Testis (tissue), 3 donors: ENCODE results near the gene PRKAG1. TPM values are rescaled to one million over a fixed set of nuclear protein-coding genes. Genes with fewer than 3 reads are reported as not detected.

Experiments used
- DNase-seq: peaks from one replicate; pipeline ENCODE4 v3.0.0-alpha.2; 2019
- H3K27ac ChIP-seq, 2 donors: fragments of 200-600 bp; sonication (generic); one replicate each; pipeline ENCODE4 v1.5.1; 2019
- H3K27me3 ChIP-seq: fragments of 200-600 bp; sonication (generic); one replicate; pipeline ENCODE4 v1.5.1; 2019
- H3K36me3 ChIP-seq: fragments of 200-600 bp; sonication (generic); one replicate; pipeline ENCODE4 v1.5.1; 2017; ENCODE audit warnings: low read depth; ENCODE audit errors: missing control alignments
- H3K4me1 ChIP-seq: fragments of 200-600 bp; sonication (generic); one replicate; pipeline ENCODE4 v1.5.1; 2019
- H3K4me3 ChIP-seq, 2 donors: fragments of 200-600 bp; sonication (generic); one replicate each; pipeline ENCODE4 v1.5.1; 2017 to 2019
- H3K9me3 ChIP-seq: fragments of 200-600 bp; sonication (generic); one replicate; pipeline ENCODE4 v1.5.1; 2017
- CTCF ChIP-seq, 3 experiments: fragments of 450-650 bp in 2 of 3; fragments of 200-600 bp in 1 of 3; sonication (generic) in 1 of 3; IDR thresholded peaks; one replicate each; pipeline ENCODE4 v1.5.1; 2016 to 2019; ENCODE audit warnings: antibody characterized with exemption in 3 of 3, mild to moderate bottlenecking in 2 of 3, moderate library complexity in 1 of 3
- POLR2A ChIP-seq: fragments of 450-650 bp; IDR thresholded peaks from one replicate; pipeline ENCODE4 v1.6.1; 2017; ENCODE audit warnings: antibody characterized with exemption, mild to moderate bottlenecking, moderate library complexity
- WGBS, 2 donors: methylation state at CpG; one replicate each; pipeline ENCODE4 v1.1.5; 2018; 5-methylcytosine and 5-hydroxymethylcytosine counted together
- intact Hi-C: fragments of 100-400 bp; cut with DNase I; formaldehyde crosslinking; loops from one replicate; pipeline ENCODE4 v1.15.1; 2023; ENCODE audit warnings: low total_unique reads
- polyA plus RNA-seq: library from polyadenylated mRNA; stranded (reverse); fragments of 350-450 nt; fragmentation: Illumina TruSeq; extraction: RNeasy Lipid Tissue Mini Kit (QIAGEN cat#74804); gene quantifications from one replicate; pipeline ENCODE4 v1.2.3, GENCODE V29; 2014; ENCODE audit warnings: low read depth, low replicate concordance; ENCODE audit not compliant: insufficient read depth
- total RNA-seq, 2 donors: library from RNA; depleted of rRNA; stranded (reverse); fragments of >200 nt; gene quantifications; one replicate each; pipeline ENCODE4 v1.2.3, GENCODE V29; 2016

The PRKAG1 gene
- total and polyA plus RNA-seq, 3 donors from 2014 or later: 52.7 to 80.7 (median 59.6) TPM

GRCh38 chr12:48995086-48995879 lies 23.3 kb downstream of the PRKAG1 start:
- intact Hi-C loops: no loop called here
- 6% methylated on average over 25 to 32 of the region's 32 CpGs for WGBS, 2 donors
- no peak overlapping the region for H3K4me3 ChIP-seq
- TF ChIP-seq CTCF (IDR thresholded peaks at IDR 0.05) (peak; percentile 48 to 82 (median 73)), POLR2A (no peak)
- H3K9me3 ChIP-seq: no peaks in the 10 kb centered on the region
- H3K27ac ChIP-seq: no peak overlapping the region
- DNase-seq: peak; percentile 88
- H3K27me3 ChIP-seq: no peaks in the 10 kb centered on the region
- peaks cover 24% of the 10 kb centered on the region for H3K4me1 ChIP-seq
- no peaks in the 10 kb centered on the region for H3K36me3 ChIP-seq

- no peak for DNase-seq
- intact Hi-C loops: no loop called here
- Histone ChIP-seq H3K4me1 (peaks cover 16% of the 10 kb centered on the region), H3K27me3 (no peaks in the 10 kb centered on the region), H3K4me3 (no peak overlapping the region), H3K36me3 (no peaks in the 10 kb centered on the region), H3K27ac (no peak overlapping the region), H3K9me3 (no peaks in the 10 kb centered on the region)
- no peak for TF ChIP-seq POLR2A
- no peak for TF ChIP-seq CTCF (IDR thresholded peaks at IDR 0.05)
- whole genome bisulfite sequencing, 2 donors: 28 to 29% methylated on average over 15 to 29 of the region's 32 CpGs
These were observed 24.1 kb downstream of the PRKAG1 start for GRCh38 chr12:48994224-48995085.

GRCh38 chr12:48993787-48994186 lies 24.8 kb downstream of the PRKAG1 start:
- peaks cover 9% of the 10 kb centered on the region for H3K4me1 ChIP-seq
- H3K27ac ChIP-seq: no peak overlapping the region
- H3K36me3 ChIP-seq: no peaks in the 10 kb centered on the region
- H3K4me3 ChIP-seq: no peak overlapping the region
- no peaks in the 10 kb centered on the region for H3K27me3 ChIP-seq
- no peak for DNase-seq
- intact Hi-C loops: no loop called here
- no peaks in the 10 kb centered on the region for H3K9me3 ChIP-seq
- TF ChIP-seq CTCF (IDR thresholded peaks at IDR 0.05) (no peak), POLR2A (no peak)
- 85 to 91% methylated on average over 3 of the region's 3 CpGs for WGBS, 2 donors

GRCh38 chr12:48991247-48992050 lies 27.1 kb downstream of the PRKAG1 start:
- Histone ChIP-seq H3K4me3 (no peak overlapping the region), H3K4me1 (no peaks in the 10 kb centered on the region), H3K9me3 (no peaks in the 10 kb centered on the region), H3K27me3 (no peaks in the 10 kb centered on the region), H3K36me3 (no peaks in the 10 kb centered on the region), H3K27ac (no peak overlapping the region)
- 72 to 76% methylated on average over 8 of the region's 8 CpGs for WGBS, 2 donors
- DNase-seq: no peak
- intact Hi-C loops: no loop called here
- TF ChIP-seq CTCF (IDR thresholded peaks at IDR 0.05) (no peak), POLR2A (no peak)
